AML-193 (cell line): Measurements from ENCODE around the gene SPARCL1.
"Not testable (repeated sequence)": the region's sequence is repeated elsewhere in the genome, so short reads cannot be mapped to it uniquely, and the experiment has no call there.

Source experiments
- DNase-seq, 2 experiments: peaks; one replicate each; lab custom pipeline; 2025; lab: John Stamatoyannopoulos, UW

The SPARCL1 gene

GRCh38 chr4:87446375-87446774 lies 82.8 kb downstream of the SPARCL1 start:
- not testable (repeated sequence) for DNase-seq

DNA sequence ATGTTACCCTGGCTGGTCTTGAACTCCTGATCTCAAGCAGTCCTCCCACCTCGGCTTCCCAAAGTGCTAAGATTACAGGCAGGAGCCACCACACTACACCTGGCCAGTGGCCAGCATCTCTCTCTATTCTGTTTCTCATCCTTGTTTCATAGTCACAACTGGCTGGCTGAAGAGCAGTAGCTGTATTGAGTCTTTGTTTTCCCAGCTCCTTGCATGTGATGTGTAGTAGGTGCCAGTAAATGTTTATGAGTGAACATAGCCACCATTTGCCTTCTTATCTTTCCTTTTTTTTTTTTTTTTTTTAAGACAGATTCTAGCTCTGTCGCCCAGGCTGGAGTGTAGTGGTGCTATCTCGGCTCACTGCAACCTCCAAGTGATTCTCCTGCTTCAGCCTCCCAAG lies 83.2 kb downstream of the SPARCL1 start:
- no peak for DNase-seq

DNA sequence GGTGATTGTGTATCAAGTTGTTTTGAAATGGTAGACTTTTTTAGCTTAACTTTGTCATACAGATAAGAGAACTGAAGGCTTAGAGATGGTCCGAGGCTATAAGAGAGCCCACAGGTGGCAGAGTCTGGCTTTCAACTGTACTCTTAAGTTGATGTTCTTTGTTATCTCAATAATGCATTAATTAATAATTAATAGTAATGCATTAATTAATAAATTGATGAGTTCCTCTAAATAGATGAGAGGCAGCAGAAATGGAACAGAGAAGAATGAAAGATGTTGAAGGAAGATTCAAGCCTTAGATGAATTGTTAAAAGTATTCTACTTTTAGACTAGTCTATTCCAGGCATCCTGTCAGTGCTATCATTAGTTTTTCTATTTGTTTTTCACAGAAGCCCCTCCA lies 84.4 kb downstream of the SPARCL1 start:
- DNase-seq: no peak

- DNase-seq: no peak
Measured at GRCh38 chr4:87442889-87443288, 86.3 kb downstream of the SPARCL1 start.

- no peak for DNase-seq
Measured at GRCh38 chr4:87433342-87433741, 95.8 kb downstream of the SPARCL1 start.

DNA sequence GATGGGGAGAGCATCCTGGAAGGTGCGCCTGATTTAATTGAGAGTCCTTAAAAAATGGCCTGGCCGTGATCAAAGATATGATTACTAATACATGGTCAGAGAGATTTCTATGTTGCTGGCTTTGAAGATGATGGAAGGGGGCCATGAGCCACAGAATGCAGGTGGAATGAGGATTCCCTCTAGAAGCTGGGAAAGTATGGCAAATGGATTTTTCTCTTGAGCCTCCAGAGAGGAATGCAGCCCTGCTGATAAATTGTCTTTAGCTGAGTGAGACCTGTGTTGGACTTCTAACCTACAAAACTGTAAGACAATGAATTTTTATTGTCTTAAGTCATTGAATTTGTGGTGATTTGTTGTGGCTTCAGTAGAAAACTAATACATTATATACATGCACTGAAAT lies 99.1 kb downstream of the SPARCL1 start:
- no peak for DNase-seq

DNA sequence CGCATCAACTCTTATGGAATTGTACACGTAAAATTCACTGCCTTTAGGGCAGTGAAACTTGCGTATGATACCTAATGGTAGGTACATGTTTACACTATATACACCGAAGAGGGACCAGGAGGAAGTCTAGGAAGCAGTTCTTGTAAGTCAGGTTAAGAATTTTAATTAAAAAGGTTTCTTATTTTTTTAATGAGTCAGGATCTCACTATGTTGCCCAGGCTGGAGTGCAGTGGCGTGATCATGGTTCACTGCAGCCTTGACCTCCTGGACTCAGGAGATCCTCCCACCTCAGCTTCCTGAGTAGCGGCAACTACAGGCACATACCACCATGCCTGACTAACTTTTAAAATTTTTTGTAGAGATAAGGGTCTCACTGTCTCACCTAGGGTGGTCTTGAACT lies 100.2 kb downstream of the SPARCL1 start:
- no peak for DNase-seq

DNA sequence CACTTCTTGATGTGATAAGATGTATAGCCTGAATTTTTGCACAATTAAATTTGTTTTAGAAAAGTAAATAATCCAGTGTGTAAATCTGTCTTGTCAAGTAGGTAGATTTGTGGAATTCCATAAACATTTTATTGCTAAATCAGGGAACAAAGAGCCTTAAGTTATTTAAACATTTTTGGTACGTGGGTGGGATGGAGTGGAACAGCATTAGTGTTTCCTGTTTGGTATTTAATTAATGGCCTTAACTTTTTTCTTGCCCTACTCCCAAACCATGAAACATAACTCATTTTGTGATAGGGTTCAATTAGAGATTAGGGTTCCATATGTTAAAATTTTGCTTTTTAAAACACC lies 101.7 kb downstream of the SPARCL1 start:
- no peak for DNase-seq

- no peak for DNase-seq
Measured at GRCh38 chr4:87426865-87427517, 102.2 kb downstream of the SPARCL1 start.

- DNase-seq: no peak
Measured at GRCh38 chr4:87425711-87426110, 103.5 kb downstream of the SPARCL1 start.

- DNase-seq: not testable (repeated sequence)
Measured at GRCh38 chr4:87424099-87424543, 105.1 kb downstream of the SPARCL1 start.
